Measurements from ENCODE around the gene ACAP1. TPM values are rescaled to one million over a fixed set of nuclear protein-coding genes. Genes with fewer than 3 reads are reported as not detected.

Gene ACAP1
- total RNA-seq, 1 donor from 2014 or later: 0.81 TPM

DNA sequence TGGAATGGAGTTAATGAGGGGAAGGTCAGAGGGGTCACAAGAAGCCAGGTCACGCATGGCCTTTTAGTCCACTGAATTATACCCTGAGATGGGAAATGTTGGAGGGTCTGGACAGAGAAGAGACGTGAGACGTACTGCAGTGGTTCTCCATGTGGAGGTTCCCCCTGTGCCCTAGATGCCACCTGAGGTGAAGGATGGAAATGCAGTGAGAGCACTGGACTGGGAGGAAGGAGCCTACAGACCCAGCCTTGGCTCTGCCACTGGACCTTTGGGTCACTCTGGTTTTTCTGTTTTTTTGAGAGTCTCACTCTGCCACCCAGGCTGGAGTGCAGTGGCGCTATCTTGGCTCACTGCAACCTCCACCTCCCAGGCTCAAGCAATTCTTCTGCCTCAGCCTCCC, 59.8 kb downstream of the ACAP1 start:
- no peak for DNase-seq (ENCODE audit: low read depth)
- H3K4me3 ChIP-seq (ENCODE audit: low read depth, low read length): no peak overlapping the region
- TF ChIP-seq, protein P1, sequence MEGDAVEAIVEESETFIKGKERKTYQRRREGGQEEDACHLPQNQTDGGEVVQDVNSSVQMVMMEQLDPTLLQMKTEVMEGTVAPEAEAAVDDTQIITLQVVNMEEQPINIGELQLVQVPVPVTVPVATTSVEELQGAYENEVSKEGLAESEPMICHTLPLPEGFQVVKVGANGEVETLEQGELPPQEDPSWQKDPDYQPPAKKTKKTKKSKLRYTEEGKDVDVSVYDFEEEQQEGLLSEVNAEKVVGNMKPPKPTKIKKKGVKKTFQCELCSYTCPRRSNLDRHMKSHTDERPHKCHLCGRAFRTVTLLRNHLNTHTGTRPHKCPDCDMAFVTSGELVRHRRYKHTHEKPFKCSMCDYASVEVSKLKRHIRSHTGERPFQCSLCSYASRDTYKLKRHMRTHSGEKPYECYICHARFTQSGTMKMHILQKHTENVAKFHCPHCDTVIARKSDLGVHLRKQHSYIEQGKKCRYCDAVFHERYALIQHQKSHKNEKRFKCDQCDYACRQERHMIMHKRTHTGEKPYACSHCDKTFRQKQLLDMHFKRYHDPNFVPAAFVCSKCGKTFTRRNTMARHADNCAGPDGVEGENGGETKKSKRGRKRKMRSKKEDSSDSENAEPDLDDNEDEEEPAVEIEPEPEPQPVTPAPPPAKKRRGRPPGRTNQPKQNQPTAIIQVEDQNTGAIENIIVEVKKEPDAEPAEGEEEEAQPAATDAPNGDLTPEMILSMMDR (conservative IDR thresholded peaks at IDR 0.05; ENCODE audit: low read depth, low read length): no peak

DNA sequence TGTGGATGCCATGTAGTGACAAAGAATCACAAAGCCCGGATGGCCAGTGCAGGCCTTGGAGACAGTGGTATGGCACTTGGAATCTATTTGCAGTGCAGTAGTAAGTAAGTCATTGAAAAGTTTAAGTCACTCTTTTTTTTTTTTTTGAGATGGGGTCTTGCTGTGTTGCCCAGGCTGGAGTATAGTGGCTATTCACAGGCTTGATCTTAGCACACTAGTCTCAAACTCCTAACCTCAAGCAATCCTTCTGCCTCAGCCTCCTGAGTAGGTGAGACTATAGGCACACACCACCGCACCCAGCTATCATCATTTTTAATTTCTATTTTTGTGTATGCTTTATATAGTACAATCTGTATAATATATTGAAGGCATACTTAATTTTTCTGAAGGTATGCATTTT, 62.3 kb downstream of the ACAP1 start:
- no peak overlapping the region for H3K4me3 ChIP-seq (ENCODE audit: low read depth, low read length)
- TF ChIP-seq, protein P1 (conservative IDR thresholded peaks at IDR 0.05; ENCODE audit: low read depth, low read length): no peak
- no peak for DNase-seq (ENCODE audit: low read depth)

Other genes starting within 250 kb of the ACAP1 start
- not detected in 2 replicates for gene ASGR2, start 221.7 kb upstream of the ACAP1 start, total RNA-seq
- 0.72 and 5.1 TPM in 2 replicates for gene ASGR1, start 157.2 kb upstream of the ACAP1 start, total RNA-seq
- 2.6 and 7.8 TPM in 2 replicates for gene DLG4, start 116.7 kb upstream of the ACAP1 start, total RNA-seq
- 320 and 573 TPM in 2 replicates for gene ACADVL, start 116.6 kb upstream of the ACAP1 start, total RNA-seq
- gene DVL2, start 102.0 kb upstream of the ACAP1 start, total RNA-seq: 46.5 and 68.0 TPM in 2 replicates
- 27.1 and 42.8 TPM in 2 replicates for gene PHF23, start 97.1 kb upstream of the ACAP1 start, total RNA-seq
- 298 and 570 TPM in 2 replicates for gene GABARAP, start 94.1 kb upstream of the ACAP1 start, total RNA-seq
- 36.4 and 58.5 TPM in 2 replicates for gene CTDNEP1, start 84.8 kb upstream of the ACAP1 start, total RNA-seq
- 37.0 and 54.8 TPM in 2 replicates for gene ELP5, start 84.3 kb upstream of the ACAP1 start, total RNA-seq
- gene CLDN7, start 74.1 kb upstream of the ACAP1 start, total RNA-seq: 105 and 200 TPM in 2 replicates
- gene SLC2A4, start 54.8 kb upstream of the ACAP1 start, total RNA-seq: 0.23 and 0.36 TPM in 2 replicates
- 0.14 and 0.35 TPM in 2 replicates for gene YBX2, start 41.9 kb upstream of the ACAP1 start, total RNA-seq
- 353 and 817 TPM in 2 replicates for gene EIF5A, start 28.9 kb upstream of the ACAP1 start, total RNA-seq
- 91.5 and 104 TPM in 2 replicates for gene GPS2, start 21.2 kb upstream of the ACAP1 start, total RNA-seq
- gene NEURL4, start 7.2 kb upstream of the ACAP1 start, total RNA-seq: 13.4 and 19.3 TPM in 2 replicates
- 9.8 and 12.3 TPM in 2 replicates for gene KCTD11, start 15.6 kb downstream of the ACAP1 start, total RNA-seq
- not detected in 2 replicates for gene TMEM95, start 18.6 kb downstream of the ACAP1 start, total RNA-seq
- 5.4 and 7.3 TPM in 2 replicates for gene TNK1, start 44.6 kb downstream of the ACAP1 start, total RNA-seq
- gene PLSCR3, start 58.0 kb downstream of the ACAP1 start, total RNA-seq: 33.0 and 59.0 TPM in 2 replicates
- 134 and 163 TPM in 2 replicates for gene TMEM256, start 67.6 kb downstream of the ACAP1 start, total RNA-seq
- 2.5 and 10.3 TPM in 2 replicates for gene NLGN2, start 71.3 kb downstream of the ACAP1 start, total RNA-seq
- gene SPEM1, start 83.8 kb downstream of the ACAP1 start, total RNA-seq: not detected in 2 replicates
- gene SPEM2, start 89.1 kb downstream of the ACAP1 start, total RNA-seq: not detected in 2 replicates
- gene SPEM3, start 92.3 kb downstream of the ACAP1 start, total RNA-seq: not detected in 2 replicates
- 24.6 and 25.0 TPM in 2 replicates for gene TMEM102, start 98.9 kb downstream of the ACAP1 start, total RNA-seq
- gene FGF11, start 103.0 kb downstream of the ACAP1 start, total RNA-seq: 0.51 and 11.5 TPM in 2 replicates
- 21.3 and 30.7 TPM in 2 replicates for gene CHRNB1, start 108.5 kb downstream of the ACAP1 start, total RNA-seq
- 17.9 and 24.6 TPM in 2 replicates for gene ZBTB4, start 143.1 kb downstream of the ACAP1 start, total RNA-seq
- gene SLC35G6, start 144.9 kb downstream of the ACAP1 start, total RNA-seq: not detected in 2 replicates
- 30.3 and 30.5 TPM in 2 replicates for gene POLR2A, start 147.8 kb downstream of the ACAP1 start, total RNA-seq
- gene TNFSF12, start 212.5 kb downstream of the ACAP1 start, total RNA-seq: 25.2 and 31.8 TPM in 2 replicates
- 5.2 and 6.4 TPM in 2 replicates for gene TNFSF13, start 222.2 kb downstream of the ACAP1 start, total RNA-seq
- gene SENP3, start 225.4 kb downstream of the ACAP1 start, total RNA-seq: 62.9 and 113 TPM in 2 replicates
- 10.7 and 16.7 TPM in 2 replicates for gene CD68, start 243.1 kb downstream of the ACAP1 start, total RNA-seq
- gene MPDU1, start 247.3 kb downstream of the ACAP1 start, total RNA-seq: 236 and 272 TPM in 2 replicates

Data from epithelial cell of proximal tubule (primary cell).